Measurements from ENCODE around the gene POLG. TPM values are rescaled to one million over a fixed set of nuclear protein-coding genes. Genes with fewer than 3 reads are reported as not detected.

Gene POLG
- polyA plus RNA-seq, 1 donor from 2014 or later, result 47.9 TPM

DNA sequence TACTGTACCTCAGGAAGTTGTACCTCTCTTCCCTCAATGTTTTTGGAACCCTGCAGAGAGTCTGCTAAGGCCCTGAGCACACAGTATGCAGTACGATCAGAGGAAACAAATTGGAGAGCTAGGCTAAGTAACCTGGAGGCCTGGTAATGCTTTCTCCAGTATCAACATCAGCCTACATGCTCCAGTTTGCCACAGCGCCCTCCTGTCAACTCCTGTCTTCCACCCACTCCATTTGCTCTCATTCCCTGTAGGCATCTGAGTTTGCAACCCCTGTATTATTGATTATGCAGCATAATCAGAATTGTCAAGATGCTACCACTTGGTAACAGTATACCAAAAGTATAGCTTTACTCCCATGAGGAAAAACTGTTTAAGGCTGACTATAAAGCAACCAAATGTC lies 14.4 kb downstream of the POLG start:
- no peaks in the 10 kb centered on the region for H3K79me2 ChIP-seq (replicated peaks; ENCODE audit: insufficient read depth, low read length)
- no peaks in the 10 kb centered on the region for H3K9me2 ChIP-seq (ENCODE audit: insufficient read depth, low read length)
- no peaks in the 10 kb centered on the region for H3K9me3 ChIP-seq (ENCODE audit: low read length)
- H3K4me3 ChIP-seq (ENCODE audit: low read length), result no peak overlapping the region
- H2AFZ ChIP-seq (ENCODE audit: low read depth, low read length), result no peak overlapping the region
- H4K20me1 ChIP-seq (ENCODE audit: insufficient read depth), result no peaks in the 10 kb centered on the region
- TF ChIP-seq EP300 (conservative IDR thresholded peaks at IDR 0.05; ENCODE audit: poor library complexity, severe bottlenecking), result no peak
- no peak for TF ChIP-seq MXI1 (conservative IDR thresholded peaks at IDR 0.05; ENCODE audit: poor library complexity, severe bottlenecking)
- TF ChIP-seq, protein P1, sequence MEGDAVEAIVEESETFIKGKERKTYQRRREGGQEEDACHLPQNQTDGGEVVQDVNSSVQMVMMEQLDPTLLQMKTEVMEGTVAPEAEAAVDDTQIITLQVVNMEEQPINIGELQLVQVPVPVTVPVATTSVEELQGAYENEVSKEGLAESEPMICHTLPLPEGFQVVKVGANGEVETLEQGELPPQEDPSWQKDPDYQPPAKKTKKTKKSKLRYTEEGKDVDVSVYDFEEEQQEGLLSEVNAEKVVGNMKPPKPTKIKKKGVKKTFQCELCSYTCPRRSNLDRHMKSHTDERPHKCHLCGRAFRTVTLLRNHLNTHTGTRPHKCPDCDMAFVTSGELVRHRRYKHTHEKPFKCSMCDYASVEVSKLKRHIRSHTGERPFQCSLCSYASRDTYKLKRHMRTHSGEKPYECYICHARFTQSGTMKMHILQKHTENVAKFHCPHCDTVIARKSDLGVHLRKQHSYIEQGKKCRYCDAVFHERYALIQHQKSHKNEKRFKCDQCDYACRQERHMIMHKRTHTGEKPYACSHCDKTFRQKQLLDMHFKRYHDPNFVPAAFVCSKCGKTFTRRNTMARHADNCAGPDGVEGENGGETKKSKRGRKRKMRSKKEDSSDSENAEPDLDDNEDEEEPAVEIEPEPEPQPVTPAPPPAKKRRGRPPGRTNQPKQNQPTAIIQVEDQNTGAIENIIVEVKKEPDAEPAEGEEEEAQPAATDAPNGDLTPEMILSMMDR (IDR thresholded peaks at IDR 0.05; ENCODE audit: poor library complexity, severe bottlenecking), result no peak
- no peak for TF ChIP-seq RAD21 (conservative IDR thresholded peaks at IDR 0.05)
- no peak for TF ChIP-seq SMC3 (conservative IDR thresholded peaks at IDR 0.05; ENCODE audit: poor library complexity)
- no peak for TF ChIP-seq EZH2 (IDR thresholded peaks at IDR 0.05; ENCODE audit: borderline replicate concordance, insufficient read depth, low read length, poor library complexity, severe bottlenecking)
- TF ChIP-seq, protein P2, sequence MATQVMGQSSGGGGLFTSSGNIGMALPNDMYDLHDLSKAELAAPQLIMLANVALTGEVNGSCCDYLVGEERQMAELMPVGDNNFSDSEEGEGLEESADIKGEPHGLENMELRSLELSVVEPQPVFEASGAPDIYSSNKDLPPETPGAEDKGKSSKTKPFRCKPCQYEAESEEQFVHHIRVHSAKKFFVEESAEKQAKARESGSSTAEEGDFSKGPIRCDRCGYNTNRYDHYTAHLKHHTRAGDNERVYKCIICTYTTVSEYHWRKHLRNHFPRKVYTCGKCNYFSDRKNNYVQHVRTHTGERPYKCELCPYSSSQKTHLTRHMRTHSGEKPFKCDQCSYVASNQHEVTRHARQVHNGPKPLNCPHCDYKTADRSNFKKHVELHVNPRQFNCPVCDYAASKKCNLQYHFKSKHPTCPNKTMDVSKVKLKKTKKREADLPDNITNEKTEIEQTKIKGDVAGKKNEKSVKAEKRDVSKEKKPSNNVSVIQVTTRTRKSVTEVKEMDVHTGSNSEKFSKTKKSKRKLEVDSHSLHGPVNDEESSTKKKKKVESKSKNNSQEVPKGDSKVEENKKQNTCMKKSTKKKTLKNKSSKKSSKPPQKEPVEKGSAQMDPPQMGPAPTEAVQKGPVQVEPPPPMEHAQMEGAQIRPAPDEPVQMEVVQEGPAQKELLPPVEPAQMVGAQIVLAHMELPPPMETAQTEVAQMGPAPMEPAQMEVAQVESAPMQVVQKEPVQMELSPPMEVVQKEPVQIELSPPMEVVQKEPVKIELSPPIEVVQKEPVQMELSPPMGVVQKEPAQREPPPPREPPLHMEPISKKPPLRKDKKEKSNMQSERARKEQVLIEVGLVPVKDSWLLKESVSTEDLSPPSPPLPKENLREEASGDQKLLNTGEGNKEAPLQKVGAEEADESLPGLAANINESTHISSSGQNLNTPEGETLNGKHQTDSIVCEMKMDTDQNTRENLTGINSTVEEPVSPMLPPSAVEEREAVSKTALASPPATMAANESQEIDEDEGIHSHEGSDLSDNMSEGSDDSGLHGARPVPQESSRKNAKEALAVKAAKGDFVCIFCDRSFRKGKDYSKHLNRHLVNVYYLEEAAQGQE (IDR thresholded peaks at IDR 0.05; ENCODE audit: borderline replicate concordance), result no peak
- no peak for TF ChIP-seq TAF1 (IDR thresholded peaks at IDR 0.05; ENCODE audit: low read depth)
- no peak overlapping the region for H3K4me2 ChIP-seq (ENCODE audit: low read length)
- H3K27me3 ChIP-seq (ENCODE audit: insufficient read depth, low read depth, low read length), result no peaks in the 10 kb centered on the region
- H3F3A ChIP-seq (ENCODE audit: insufficient read depth, low read length, poor library complexity, severe bottlenecking), result no peaks in the 10 kb centered on the region
- H3K9ac ChIP-seq (ENCODE audit: low read length), result no peak overlapping the region
- no peak overlapping the region for H3K27ac ChIP-seq (ENCODE audit: low read length)
- peaks cover 6% of the 10 kb centered on the region for H3K36me3 ChIP-seq (ENCODE audit: insufficient read depth, low read length)

DNA sequence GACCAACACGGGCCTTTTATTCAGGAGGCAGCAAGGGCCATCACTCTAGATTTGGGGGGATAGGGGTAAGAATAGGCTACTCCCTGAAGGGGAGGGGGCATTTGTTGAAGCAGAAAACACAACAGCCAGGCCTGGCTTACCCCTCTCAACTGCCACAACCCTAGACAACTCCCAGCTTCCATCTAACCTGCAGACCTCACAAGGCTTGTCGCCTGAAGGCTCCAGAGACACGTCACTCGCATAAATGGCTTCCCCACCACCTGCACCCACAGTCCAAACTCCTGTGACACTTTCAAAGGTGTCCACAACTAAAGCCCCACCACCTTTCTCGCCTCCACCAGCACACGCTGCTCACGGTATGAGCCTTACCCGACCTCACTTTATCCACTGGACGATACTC lies 14.9 kb downstream of the POLG start:
- Histone ChIP-seq H3F3A (ENCODE audit: insufficient read depth, low read length, poor library complexity, severe bottlenecking) (no peaks in the 10 kb centered on the region), H3K27ac (ENCODE audit: low read length) (no peak overlapping the region), H3K79me2 (replicated peaks; ENCODE audit: insufficient read depth, low read length) (no peaks in the 10 kb centered on the region), H3K9me2 (ENCODE audit: insufficient read depth, low read length) (no peaks in the 10 kb centered on the region), H3K4me2 (ENCODE audit: low read length) (no peak overlapping the region), H2AFZ (ENCODE audit: low read depth, low read length) (no peak overlapping the region), H3K36me3 (ENCODE audit: insufficient read depth, low read length) (peaks cover 10% of the 10 kb centered on the region), H3K27me3 (ENCODE audit: insufficient read depth, low read depth, low read length) (no peaks in the 10 kb centered on the region), H3K9me3 (ENCODE audit: low read length) (no peaks in the 10 kb centered on the region), H3K4me3 (ENCODE audit: low read length) (no peak overlapping the region), H4K20me1 (ENCODE audit: insufficient read depth) (no peaks in the 10 kb centered on the region), H3K9ac (ENCODE audit: low read length) (no peak overlapping the region)
- TF ChIP-seq EP300 (conservative IDR thresholded peaks at IDR 0.05; ENCODE audit: poor library complexity, severe bottlenecking), result no peak
- TF ChIP-seq EZH2 (IDR thresholded peaks at IDR 0.05; ENCODE audit: borderline replicate concordance, insufficient read depth, low read length, poor library complexity, severe bottlenecking), result no peak
- TF ChIP-seq, protein P2 (IDR thresholded peaks at IDR 0.05; ENCODE audit: borderline replicate concordance), result no peak
- no peak for TF ChIP-seq MXI1 (conservative IDR thresholded peaks at IDR 0.05; ENCODE audit: poor library complexity, severe bottlenecking)
- TF ChIP-seq RAD21 (conservative IDR thresholded peaks at IDR 0.05), result no peak
- TF ChIP-seq, protein P1 (IDR thresholded peaks at IDR 0.05; ENCODE audit: poor library complexity, severe bottlenecking), result no peak
- no peak for TF ChIP-seq TAF1 (IDR thresholded peaks at IDR 0.05; ENCODE audit: low read depth)
- TF ChIP-seq POLR2AphosphoS5 (IDR thresholded peaks at IDR 0.05), result no peak
- no peak for TF ChIP-seq SMC3 (conservative IDR thresholded peaks at IDR 0.05; ENCODE audit: poor library complexity)

Data from neural cell (in vitro differentiated cells).